ENCODE data around the gene MRPS9. TPM values are rescaled to one million over a fixed set of nuclear protein-coding genes. Genes with fewer than 3 reads are reported as not detected.

The MRPS9 gene
- polyA plus RNA-seq, 1 donor from 2014 or later, result 43.5 TPM

DNA sequence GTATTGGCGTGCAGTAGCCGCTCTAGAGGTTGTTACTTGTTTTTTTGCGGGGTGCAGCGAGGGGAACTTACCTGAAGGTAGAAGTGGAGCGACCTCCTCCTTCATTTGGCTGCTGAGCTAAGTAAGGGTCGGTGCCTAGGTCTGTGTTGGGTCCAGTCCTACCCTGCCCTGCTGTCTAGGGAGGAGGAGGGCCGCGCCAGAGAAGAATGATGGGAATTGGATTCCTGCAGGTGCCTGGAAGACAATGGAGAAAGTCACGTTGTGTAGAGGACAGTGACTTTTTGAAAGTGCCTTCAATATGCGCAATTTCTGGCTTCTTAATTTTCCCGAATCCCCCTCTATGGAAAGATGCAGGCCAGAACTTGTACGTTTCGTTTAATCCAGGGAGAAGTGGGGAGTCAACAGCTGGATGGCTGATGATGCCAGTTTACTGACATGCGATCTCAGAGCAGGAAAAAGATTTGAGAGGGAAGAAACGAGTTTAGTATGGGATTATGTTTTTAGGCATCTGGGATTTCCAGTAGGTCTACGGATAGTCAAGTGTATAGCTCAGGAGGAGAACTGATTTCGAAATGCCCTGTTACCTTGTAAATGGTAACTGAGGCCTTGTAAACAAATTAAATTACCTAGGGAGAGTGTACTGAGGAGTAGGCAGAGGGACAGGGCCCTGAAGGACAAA, 653 bp downstream of the MRPS9 start:
- H4K20me1 ChIP-seq (ENCODE audit: insufficient read depth), result no peaks in the 10 kb centered on the region
- no peaks in the 10 kb centered on the region for H3K27me3 ChIP-seq (ENCODE audit: insufficient read depth, low read depth, low read length)
- H3K36me3 ChIP-seq (ENCODE audit: insufficient read depth, low read length), result no peaks in the 10 kb centered on the region
- peak overlapping the region; percentile 88 for H3K27ac ChIP-seq (ENCODE audit: low read length)
- peaks cover 52% of the 10 kb centered on the region for H3K79me2 ChIP-seq (replicated peaks; ENCODE audit: insufficient read depth, low read length)
- no peaks in the 10 kb centered on the region for H3K9me3 ChIP-seq (ENCODE audit: low read length)
- peak overlapping the region; percentile 85 for H3K9ac ChIP-seq (ENCODE audit: low read length)
- no peaks in the 10 kb centered on the region for H3K9me2 ChIP-seq (ENCODE audit: insufficient read depth, low read length)
- H3K4me2 ChIP-seq (ENCODE audit: low read length), result peak overlapping the region; percentile 74
- peaks cover 5% of the 10 kb centered on the region for H3F3A ChIP-seq (ENCODE audit: insufficient read depth, low read length, poor library complexity, severe bottlenecking)
- peak overlapping the region; percentile 85 for H3K4me3 ChIP-seq (ENCODE audit: low read length)
- H2AFZ ChIP-seq (ENCODE audit: low read depth, low read length), result peak overlapping the region; percentile 43
- TF ChIP-seq EP300 (conservative IDR thresholded peaks at IDR 0.05; ENCODE audit: poor library complexity, severe bottlenecking) (no peak), RAD21 (conservative IDR thresholded peaks at IDR 0.05) (no peak), POLR2AphosphoS5 (IDR thresholded peaks at IDR 0.05) (no peak), MXI1 (conservative IDR thresholded peaks at IDR 0.05; ENCODE audit: poor library complexity, severe bottlenecking) (no peak), TAF1 (IDR thresholded peaks at IDR 0.05; ENCODE audit: low read depth) (no peak), EZH2 (IDR thresholded peaks at IDR 0.05; ENCODE audit: borderline replicate concordance, insufficient read depth, low read length, poor library complexity, severe bottlenecking) (no peak), SMC3 (conservative IDR thresholded peaks at IDR 0.05; ENCODE audit: poor library complexity) (no peak)
- TF ChIP-seq, protein P1, sequence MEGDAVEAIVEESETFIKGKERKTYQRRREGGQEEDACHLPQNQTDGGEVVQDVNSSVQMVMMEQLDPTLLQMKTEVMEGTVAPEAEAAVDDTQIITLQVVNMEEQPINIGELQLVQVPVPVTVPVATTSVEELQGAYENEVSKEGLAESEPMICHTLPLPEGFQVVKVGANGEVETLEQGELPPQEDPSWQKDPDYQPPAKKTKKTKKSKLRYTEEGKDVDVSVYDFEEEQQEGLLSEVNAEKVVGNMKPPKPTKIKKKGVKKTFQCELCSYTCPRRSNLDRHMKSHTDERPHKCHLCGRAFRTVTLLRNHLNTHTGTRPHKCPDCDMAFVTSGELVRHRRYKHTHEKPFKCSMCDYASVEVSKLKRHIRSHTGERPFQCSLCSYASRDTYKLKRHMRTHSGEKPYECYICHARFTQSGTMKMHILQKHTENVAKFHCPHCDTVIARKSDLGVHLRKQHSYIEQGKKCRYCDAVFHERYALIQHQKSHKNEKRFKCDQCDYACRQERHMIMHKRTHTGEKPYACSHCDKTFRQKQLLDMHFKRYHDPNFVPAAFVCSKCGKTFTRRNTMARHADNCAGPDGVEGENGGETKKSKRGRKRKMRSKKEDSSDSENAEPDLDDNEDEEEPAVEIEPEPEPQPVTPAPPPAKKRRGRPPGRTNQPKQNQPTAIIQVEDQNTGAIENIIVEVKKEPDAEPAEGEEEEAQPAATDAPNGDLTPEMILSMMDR (IDR thresholded peaks at IDR 0.05; ENCODE audit: poor library complexity, severe bottlenecking), result no peak
- TF ChIP-seq, protein P2, sequence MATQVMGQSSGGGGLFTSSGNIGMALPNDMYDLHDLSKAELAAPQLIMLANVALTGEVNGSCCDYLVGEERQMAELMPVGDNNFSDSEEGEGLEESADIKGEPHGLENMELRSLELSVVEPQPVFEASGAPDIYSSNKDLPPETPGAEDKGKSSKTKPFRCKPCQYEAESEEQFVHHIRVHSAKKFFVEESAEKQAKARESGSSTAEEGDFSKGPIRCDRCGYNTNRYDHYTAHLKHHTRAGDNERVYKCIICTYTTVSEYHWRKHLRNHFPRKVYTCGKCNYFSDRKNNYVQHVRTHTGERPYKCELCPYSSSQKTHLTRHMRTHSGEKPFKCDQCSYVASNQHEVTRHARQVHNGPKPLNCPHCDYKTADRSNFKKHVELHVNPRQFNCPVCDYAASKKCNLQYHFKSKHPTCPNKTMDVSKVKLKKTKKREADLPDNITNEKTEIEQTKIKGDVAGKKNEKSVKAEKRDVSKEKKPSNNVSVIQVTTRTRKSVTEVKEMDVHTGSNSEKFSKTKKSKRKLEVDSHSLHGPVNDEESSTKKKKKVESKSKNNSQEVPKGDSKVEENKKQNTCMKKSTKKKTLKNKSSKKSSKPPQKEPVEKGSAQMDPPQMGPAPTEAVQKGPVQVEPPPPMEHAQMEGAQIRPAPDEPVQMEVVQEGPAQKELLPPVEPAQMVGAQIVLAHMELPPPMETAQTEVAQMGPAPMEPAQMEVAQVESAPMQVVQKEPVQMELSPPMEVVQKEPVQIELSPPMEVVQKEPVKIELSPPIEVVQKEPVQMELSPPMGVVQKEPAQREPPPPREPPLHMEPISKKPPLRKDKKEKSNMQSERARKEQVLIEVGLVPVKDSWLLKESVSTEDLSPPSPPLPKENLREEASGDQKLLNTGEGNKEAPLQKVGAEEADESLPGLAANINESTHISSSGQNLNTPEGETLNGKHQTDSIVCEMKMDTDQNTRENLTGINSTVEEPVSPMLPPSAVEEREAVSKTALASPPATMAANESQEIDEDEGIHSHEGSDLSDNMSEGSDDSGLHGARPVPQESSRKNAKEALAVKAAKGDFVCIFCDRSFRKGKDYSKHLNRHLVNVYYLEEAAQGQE (IDR thresholded peaks at IDR 0.05; ENCODE audit: borderline replicate concordance), result no peak

DNA sequence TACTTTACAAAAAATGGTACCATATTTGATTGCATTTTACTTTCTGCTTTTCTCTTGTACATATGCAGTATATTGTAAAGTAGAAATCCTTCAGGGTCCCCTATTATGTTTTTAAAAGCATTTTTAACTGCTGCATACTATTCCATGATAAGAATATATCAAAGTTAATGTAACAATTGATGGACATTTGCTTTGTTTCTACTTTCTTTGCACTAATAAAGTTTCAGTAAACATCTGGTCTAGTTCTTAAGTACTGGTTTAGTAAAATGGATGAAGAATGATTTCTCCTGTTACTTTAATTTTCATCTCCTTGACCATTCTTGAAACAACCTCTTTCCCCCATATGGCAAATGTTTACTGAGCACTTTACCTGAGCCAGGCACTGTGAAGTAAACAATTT, 1.7 kb downstream of the MRPS9 start:
- TF ChIP-seq MXI1 (conservative IDR thresholded peaks at IDR 0.05; ENCODE audit: poor library complexity, severe bottlenecking) (no peak), SMC3 (conservative IDR thresholded peaks at IDR 0.05; ENCODE audit: poor library complexity) (no peak), POLR2AphosphoS5 (IDR thresholded peaks at IDR 0.05) (no peak), RAD21 (conservative IDR thresholded peaks at IDR 0.05) (no peak), EP300 (conservative IDR thresholded peaks at IDR 0.05; ENCODE audit: poor library complexity, severe bottlenecking) (no peak), EZH2 (IDR thresholded peaks at IDR 0.05; ENCODE audit: borderline replicate concordance, insufficient read depth, low read length, poor library complexity, severe bottlenecking) (no peak), TAF1 (IDR thresholded peaks at IDR 0.05; ENCODE audit: low read depth) (no peak)
- TF ChIP-seq, protein P2 (IDR thresholded peaks at IDR 0.05; ENCODE audit: borderline replicate concordance), result no peak
- TF ChIP-seq, protein P1 (IDR thresholded peaks at IDR 0.05; ENCODE audit: poor library complexity, severe bottlenecking), result no peak
- no peak overlapping the region for H2AFZ ChIP-seq (ENCODE audit: low read depth, low read length)
- H3K9me3 ChIP-seq (ENCODE audit: low read length), result no peaks in the 10 kb centered on the region
- peaks cover 5% of the 10 kb centered on the region for H3F3A ChIP-seq (ENCODE audit: insufficient read depth, low read length, poor library complexity, severe bottlenecking)
- H3K27me3 ChIP-seq (ENCODE audit: insufficient read depth, low read depth, low read length), result no peaks in the 10 kb centered on the region
- H4K20me1 ChIP-seq (ENCODE audit: insufficient read depth), result no peaks in the 10 kb centered on the region
- H3K9me2 ChIP-seq (ENCODE audit: insufficient read depth, low read length), result no peaks in the 10 kb centered on the region
- no peaks in the 10 kb centered on the region for H3K36me3 ChIP-seq (ENCODE audit: insufficient read depth, low read length)
- no peak overlapping the region for H3K27ac ChIP-seq (ENCODE audit: low read length)
- peaks cover 52% of the 10 kb centered on the region for H3K79me2 ChIP-seq (replicated peaks; ENCODE audit: insufficient read depth, low read length)
- H3K4me3 ChIP-seq (ENCODE audit: low read length), result peak overlapping the region; percentile 85
- H3K4me2 ChIP-seq (ENCODE audit: low read length), result no peak overlapping the region
- H3K9ac ChIP-seq (ENCODE audit: low read length), result no peak overlapping the region

Measured in neural cell (in vitro differentiated cells).